ENCODE results near the gene NUP93.

The NUP93 gene

GRCh38 chr16:56722200-56722842 is 7.6 kb upstream of the NUP93 start:
- no peaks in the 10 kb centered on the region for H3K36me3 ChIP-seq (ENCODE audit: insufficient read depth, low read length)
- DNase-seq (no peak), ATAC-seq (ENCODE audit: insufficient read depth, low read depth) (no peak)
- H3K79me2 ChIP-seq (ENCODE audit: insufficient read depth, low read length): no peaks in the 10 kb centered on the region
- H3K27ac ChIP-seq (ENCODE audit: low read length): no peak overlapping the region
- peaks cover 6% of the 10 kb centered on the region for H3K4me1 ChIP-seq (ENCODE audit: insufficient read depth, low read length)
- no peaks in the 10 kb centered on the region for H3K9me3 ChIP-seq (ENCODE audit: insufficient read depth, low read length, severe bottlenecking)
- no peak overlapping the region for H2AFZ ChIP-seq (ENCODE audit: low read depth, low read length)
- TF ChIP-seq CTCF (IDR thresholded peaks at IDR 0.05; ENCODE audit: borderline replicate concordance, extremely low read depth, low read length, poor library complexity, severe bottlenecking) (no peak), EZH2 (IDR thresholded peaks at IDR 0.05; ENCODE audit: borderline replicate concordance, low read depth, low read length, severe bottlenecking) (no peak)
- no peak overlapping the region for H3K4me3 ChIP-seq (ENCODE audit: low read depth in 1 of 2, low read length in 2 of 2)
- no peaks in the 10 kb centered on the region for H4K20me1 ChIP-seq (ENCODE audit: insufficient read depth, low read length)
- no peak overlapping the region for H3K4me2 ChIP-seq (ENCODE audit: insufficient read depth, low read length)
- no peak overlapping the region for H3K9ac ChIP-seq (ENCODE audit: low read depth, low read length)
- H3K27me3 ChIP-seq (ENCODE audit: insufficient read depth, low read length, poor library complexity): no peaks in the 10 kb centered on the region

GRCh38 chr16:56724191-56724590 is 5.7 kb upstream of the NUP93 start:
- no peak overlapping the region for H3K9ac ChIP-seq (ENCODE audit: low read depth, low read length)
- TF ChIP-seq EZH2 (IDR thresholded peaks at IDR 0.05; ENCODE audit: borderline replicate concordance, low read depth, low read length, severe bottlenecking) (no peak), CTCF (IDR thresholded peaks at IDR 0.05; ENCODE audit: borderline replicate concordance, extremely low read depth, low read length, poor library complexity, severe bottlenecking) (no peak)
- H3K4me2 ChIP-seq (ENCODE audit: insufficient read depth, low read length): no peak overlapping the region
- no peaks in the 10 kb centered on the region for H3K9me3 ChIP-seq (ENCODE audit: insufficient read depth, low read length, severe bottlenecking)
- peaks cover 22% of the 10 kb centered on the region for H3K4me1 ChIP-seq (ENCODE audit: insufficient read depth, low read length)
- no peaks in the 10 kb centered on the region for H3K27me3 ChIP-seq (ENCODE audit: insufficient read depth, low read length, poor library complexity)
- H3K4me3 ChIP-seq (ENCODE audit: low read depth in 1 of 2, low read length in 2 of 2): no peak overlapping the region
- no peak for DNase-seq
- H3K79me2 ChIP-seq (ENCODE audit: insufficient read depth, low read length): peaks cover 11% of the 10 kb centered on the region
- no peaks in the 10 kb centered on the region for H4K20me1 ChIP-seq (ENCODE audit: insufficient read depth, low read length)
- ATAC-seq (ENCODE audit: insufficient read depth, low read depth): no peak
- H3K27ac ChIP-seq (ENCODE audit: low read length): no peak overlapping the region
- no peak overlapping the region for H2AFZ ChIP-seq (ENCODE audit: low read depth, low read length)
- H3K36me3 ChIP-seq (ENCODE audit: insufficient read depth, low read length): no peaks in the 10 kb centered on the region

- ATAC-seq (ENCODE audit: insufficient read depth, low read depth): no peak
- no peak overlapping the region for H3K9ac ChIP-seq (ENCODE audit: low read depth, low read length)
- TF ChIP-seq CTCF (IDR thresholded peaks at IDR 0.05; ENCODE audit: borderline replicate concordance, extremely low read depth, low read length, poor library complexity, severe bottlenecking) (no peak), EZH2 (IDR thresholded peaks at IDR 0.05; ENCODE audit: borderline replicate concordance, low read depth, low read length, severe bottlenecking) (no peak)
Observed at GRCh38 chr16:56726283-56726682, 3.6 kb upstream of the NUP93 start.

More at GRCh38 chr16:56726283-56726682, 3.6 kb upstream of the NUP93 start:
- no peak overlapping the region for H2AFZ ChIP-seq (ENCODE audit: low read depth, low read length)
- H3K4me1 ChIP-seq (ENCODE audit: insufficient read depth, low read length): peaks cover 34% of the 10 kb centered on the region
- no peak overlapping the region for H3K4me2 ChIP-seq (ENCODE audit: insufficient read depth, low read length)
- H3K36me3 ChIP-seq (ENCODE audit: insufficient read depth, low read length): no peaks in the 10 kb centered on the region
- H3K27me3 ChIP-seq (ENCODE audit: insufficient read depth, low read length, poor library complexity): no peaks in the 10 kb centered on the region
- peaks cover 7% of the 10 kb centered on the region; the same call in 1 of the 2 replicates for H4K20me1 ChIP-seq (ENCODE audit: insufficient read depth, low read length)
- H3K79me2 ChIP-seq (ENCODE audit: insufficient read depth, low read length): peaks cover 30% of the 10 kb centered on the region
- H3K4me3 ChIP-seq (ENCODE audit: low read depth in 1 of 2, low read length in 2 of 2): no peak overlapping the region
- no peak overlapping the region for H3K27ac ChIP-seq (ENCODE audit: low read length)
- no peaks in the 10 kb centered on the region for H3K9me3 ChIP-seq (ENCODE audit: insufficient read depth, low read length, severe bottlenecking)
- DNase-seq: no peak

Data from DND-41 (cell line).